HFFc6 (cell line): ENCODE data around the gene DENND5B. TPM values are rescaled to one million over a fixed set of nuclear protein-coding genes. Genes with fewer than 3 reads are reported as not detected.

Experiments used
- DNase-seq: peaks from one replicate; pipeline ENCODE4 v3.0.0-alpha.2; 2018
- H3K27ac Mint-ChIP-seq: 2 replicates; pipeline ENCODE4 v1.8.0; 2020; ENCODE audit warnings: mild to moderate bottlenecking, mixed read lengths
- H3K27me3 Mint-ChIP-seq: 2 replicates; pipeline ENCODE4 v1.8.0; 2021; ENCODE audit warnings: mild to moderate bottlenecking, moderate library complexity, mixed read lengths; ENCODE audit not compliant: insufficient read depth
- H3K36me3 Mint-ChIP-seq: 2 replicates; pipeline ENCODE4 v1.8.0; 2021; ENCODE audit warnings: low read depth, mixed read lengths
- H3K4me1 Mint-ChIP-seq: 2 replicates; pipeline ENCODE4 v1.8.0; 2020; ENCODE audit warnings: low read depth, mixed read lengths
- H3K4me3 Mint-ChIP-seq: 2 replicates; pipeline ENCODE4 v1.8.0; 2020; ENCODE audit warnings: mild to moderate bottlenecking, moderate library complexity, mixed read lengths
- H3K9me3 Mint-ChIP-seq: 2 replicates; pipeline ENCODE4 v1.8.0; 2020; ENCODE audit warnings: mild to moderate bottlenecking, mixed read lengths
- total RNA-seq, 6 experiments: library from RNA; stranded (reverse); fragmentation: NEBNext Ultra II Directional; extraction: Animal tissue kit (Norgen Biotek cat#: 25700); gene quantifications; 2 replicates in 1 of 6; 3 replicates in 5 of 6; pipeline ENCODE4 v1.2.3, GENCODE V29; 2021
- TF ChIP-seq, protein P1 (sequence below): fragments of 200-600 bp; sonication (generic); IDR thresholded peaks from 2 replicates; pipeline ENCODE4 v1.5.0; 2021; ENCODE audit warnings: antibody characterized with exemption, mild to moderate bottlenecking

The DENND5B gene
- total RNA-seq, 6 experiments from 2014 or later: 9.5 to 11.4 (median 10.1) TPM

DNA sequence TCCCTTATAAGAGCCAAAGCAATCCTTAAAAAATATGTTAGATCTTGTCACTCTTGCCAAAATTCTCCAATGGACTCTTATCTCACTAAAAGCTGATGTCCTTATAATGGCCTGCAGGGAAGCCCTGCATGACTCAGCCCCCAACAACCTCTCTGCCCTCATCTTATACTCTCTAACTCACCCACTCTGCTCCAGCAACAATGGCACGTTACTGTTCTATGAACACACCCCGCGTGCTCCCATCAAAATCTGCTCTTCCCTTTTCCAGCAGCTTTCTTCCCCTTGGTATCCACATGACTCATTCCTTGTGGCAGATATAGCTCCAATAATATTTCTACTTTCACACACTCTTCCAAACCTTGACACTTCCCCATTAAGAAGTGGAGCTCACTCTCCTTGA is 108.1 kb downstream of the DENND5B start:
- Mint-ChIP-seq H3K4me3 (no peak overlapping the region), H3K9me3 (no peaks in the 10 kb centered on the region), H3K27ac (no peak overlapping the region; the same call in 1 of the 2 replicates), H3K4me1 (peaks cover 32% of the 10 kb centered on the region), H3K36me3 (peaks cover 21% of the 10 kb centered on the region), H3K27me3 (peaks cover 7% of the 10 kb centered on the region)
- TF ChIP-seq, protein P1, sequence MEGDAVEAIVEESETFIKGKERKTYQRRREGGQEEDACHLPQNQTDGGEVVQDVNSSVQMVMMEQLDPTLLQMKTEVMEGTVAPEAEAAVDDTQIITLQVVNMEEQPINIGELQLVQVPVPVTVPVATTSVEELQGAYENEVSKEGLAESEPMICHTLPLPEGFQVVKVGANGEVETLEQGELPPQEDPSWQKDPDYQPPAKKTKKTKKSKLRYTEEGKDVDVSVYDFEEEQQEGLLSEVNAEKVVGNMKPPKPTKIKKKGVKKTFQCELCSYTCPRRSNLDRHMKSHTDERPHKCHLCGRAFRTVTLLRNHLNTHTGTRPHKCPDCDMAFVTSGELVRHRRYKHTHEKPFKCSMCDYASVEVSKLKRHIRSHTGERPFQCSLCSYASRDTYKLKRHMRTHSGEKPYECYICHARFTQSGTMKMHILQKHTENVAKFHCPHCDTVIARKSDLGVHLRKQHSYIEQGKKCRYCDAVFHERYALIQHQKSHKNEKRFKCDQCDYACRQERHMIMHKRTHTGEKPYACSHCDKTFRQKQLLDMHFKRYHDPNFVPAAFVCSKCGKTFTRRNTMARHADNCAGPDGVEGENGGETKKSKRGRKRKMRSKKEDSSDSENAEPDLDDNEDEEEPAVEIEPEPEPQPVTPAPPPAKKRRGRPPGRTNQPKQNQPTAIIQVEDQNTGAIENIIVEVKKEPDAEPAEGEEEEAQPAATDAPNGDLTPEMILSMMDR: no peak
- no peak for DNase-seq

DNA sequence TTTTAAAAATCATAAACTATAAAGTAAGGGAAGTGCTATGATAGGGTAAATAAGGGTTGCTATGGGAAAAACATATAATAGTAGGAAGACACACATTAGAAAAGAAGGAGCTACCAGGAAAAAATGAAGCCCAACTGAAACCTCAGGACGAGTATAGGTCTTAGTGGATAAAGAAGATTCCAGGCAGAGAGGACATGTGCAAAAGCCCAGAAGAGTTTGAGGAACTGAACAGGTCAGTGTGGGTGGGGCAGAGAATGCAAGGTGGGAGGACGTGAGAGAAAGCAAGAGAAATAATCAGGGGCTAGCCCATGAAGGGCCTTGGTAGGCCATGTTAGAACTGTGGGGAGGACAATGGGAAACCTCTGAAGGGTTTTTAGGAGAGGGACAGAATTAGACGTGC is 109.5 kb downstream of the DENND5B start:
- DNase-seq: no peak
- Mint-ChIP-seq H3K4me1 (peaks cover 27% of the 10 kb centered on the region), H3K36me3 (peaks cover 21% of the 10 kb centered on the region), H3K9me3 (no peaks in the 10 kb centered on the region), H3K27ac (no peak overlapping the region), H3K4me3 (no peak overlapping the region), H3K27me3 (peaks cover 7% of the 10 kb centered on the region)
- TF ChIP-seq, protein P1: no peak

DNA sequence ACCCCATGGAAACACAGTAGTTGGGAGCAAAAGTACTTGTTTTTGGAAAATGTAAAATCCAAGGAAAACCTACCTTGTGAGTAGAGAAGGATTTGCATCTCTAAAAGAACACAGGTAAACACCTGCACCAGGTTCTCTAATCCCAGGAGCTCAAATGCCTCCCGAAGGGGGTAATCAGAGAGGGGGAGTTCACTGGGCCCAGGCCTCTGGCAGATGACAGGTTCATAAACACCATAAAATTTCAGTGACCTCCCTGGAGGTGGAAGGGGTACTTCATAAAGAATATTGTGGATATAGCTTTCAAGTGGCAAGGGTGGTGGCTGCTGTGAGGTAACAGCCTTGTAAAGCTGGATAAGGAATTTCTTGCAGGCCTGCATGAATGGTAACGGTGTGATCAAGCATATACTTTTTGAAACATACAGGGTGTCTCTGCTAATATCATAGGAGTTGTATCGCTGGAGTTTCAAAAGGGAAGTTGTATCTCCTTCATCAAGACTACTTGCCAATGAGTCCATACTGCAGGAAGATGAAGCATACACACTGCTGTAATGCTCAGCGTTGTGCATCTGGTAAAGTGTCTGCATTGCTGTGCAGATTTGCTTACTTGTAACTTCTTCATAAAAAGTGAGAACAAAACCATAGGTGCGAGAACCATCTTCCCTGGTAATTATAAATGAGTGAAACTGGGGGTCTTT is 111.3 kb downstream of the DENND5B start:
- peaks cover 18% of the 10 kb centered on the region for H3K36me3 Mint-ChIP-seq
- no peak overlapping the region for H3K27ac Mint-ChIP-seq
- H3K27me3 Mint-ChIP-seq: peaks cover 7% of the 10 kb centered on the region
- TF ChIP-seq, protein P1: no peak
- H3K4me1 Mint-ChIP-seq: peaks cover 20% of the 10 kb centered on the region
- no peak for DNase-seq
- H3K4me3 Mint-ChIP-seq: no peak overlapping the region
- no peaks in the 10 kb centered on the region for H3K9me3 Mint-ChIP-seq

GRCh38 chr12:31478898-31479297 is 112.0 kb downstream of the DENND5B start:
- H3K36me3 Mint-ChIP-seq: peaks cover 18% of the 10 kb centered on the region

GRCh38 chr12:31478425-31478824 is 112.5 kb downstream of the DENND5B start:
- H3K4me3 Mint-ChIP-seq: no peak overlapping the region
- H3K4me1 Mint-ChIP-seq: peaks cover 20% of the 10 kb centered on the region
- DNase-seq: no peak
- no peak overlapping the region for H3K27ac Mint-ChIP-seq
- no peaks in the 10 kb centered on the region for H3K9me3 Mint-ChIP-seq
- peaks cover 18% of the 10 kb centered on the region for H3K36me3 Mint-ChIP-seq
- TF ChIP-seq, protein P1: no peak
- H3K27me3 Mint-ChIP-seq: peaks cover 7% of the 10 kb centered on the region

More at GRCh38 chr12:31478898-31479297, 112.0 kb downstream of the DENND5B start:
- TF ChIP-seq, protein P1: no peak
- Mint-ChIP-seq H3K27me3 (peaks cover 7% of the 10 kb centered on the region), H3K4me3 (no peak overlapping the region), H3K4me1 (peaks cover 20% of the 10 kb centered on the region), H3K27ac (no peak overlapping the region), H3K9me3 (no peaks in the 10 kb centered on the region)
- DNase-seq: no peak
